H54 (cell line): ENCODE data around the gene LRRC17.
"Not testable (repeated sequence)": the region's sequence is repeated elsewhere in the genome, so short reads cannot be mapped to it uniquely, and the experiment has no call there.

Experiments used
- DNase-seq: peaks from one replicate; pipeline ENCODE4 v3.0.0; 2011; ENCODE audit warnings: low spot score, mixed read lengths; ENCODE audit not compliant: insufficient read length
- FAIRE-seq: peaks from 3 replicates; lab custom pipeline; 2011; peaks lifted over from hg19 to GRCh38; lab: Jason Lieb, UNC
- POLR2A ChIP-seq: IDR thresholded peaks from 2 replicates; pipeline ENCODE4 v1.6.1; 2011; ENCODE audit warnings: low read depth, mild to moderate bottlenecking, low read length

Gene LRRC17

DNA sequence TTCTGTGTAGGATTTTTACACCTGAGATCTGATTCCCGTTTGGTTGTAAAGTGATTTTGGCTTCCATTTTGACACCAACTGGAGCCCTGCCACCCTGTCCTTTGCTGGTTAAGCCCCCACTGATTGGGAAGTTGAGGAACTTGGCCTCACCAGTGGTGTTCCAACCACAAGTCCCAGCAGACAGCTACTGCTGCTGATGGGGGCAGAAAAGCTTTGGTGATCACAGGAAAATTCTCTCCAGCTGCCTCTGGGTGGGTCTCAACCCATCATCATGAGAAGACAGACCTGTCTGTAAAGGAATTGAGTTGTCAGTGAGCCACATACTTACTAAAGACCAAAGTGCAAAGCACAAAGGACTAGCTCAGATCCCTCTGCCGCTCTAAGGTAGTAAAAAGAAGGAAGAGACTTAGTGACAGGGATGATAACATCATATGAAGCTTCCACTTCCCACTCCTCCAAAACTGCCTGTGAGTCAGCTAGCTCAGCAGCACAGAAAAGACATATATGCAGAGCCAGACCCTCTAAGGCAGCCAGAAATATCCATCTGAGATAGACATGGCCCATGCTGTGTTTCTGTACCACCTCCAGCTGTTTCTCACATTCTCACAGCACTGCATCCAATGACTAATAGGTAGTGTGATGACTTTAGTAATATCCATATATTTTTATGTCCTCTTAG is 22.4 kb upstream of the LRRC17 start:
- peak; percentile 22 for DNase-seq
- no peak for TF ChIP-seq POLR2A
- FAIRE-seq, result peak; percentile 60

DNA sequence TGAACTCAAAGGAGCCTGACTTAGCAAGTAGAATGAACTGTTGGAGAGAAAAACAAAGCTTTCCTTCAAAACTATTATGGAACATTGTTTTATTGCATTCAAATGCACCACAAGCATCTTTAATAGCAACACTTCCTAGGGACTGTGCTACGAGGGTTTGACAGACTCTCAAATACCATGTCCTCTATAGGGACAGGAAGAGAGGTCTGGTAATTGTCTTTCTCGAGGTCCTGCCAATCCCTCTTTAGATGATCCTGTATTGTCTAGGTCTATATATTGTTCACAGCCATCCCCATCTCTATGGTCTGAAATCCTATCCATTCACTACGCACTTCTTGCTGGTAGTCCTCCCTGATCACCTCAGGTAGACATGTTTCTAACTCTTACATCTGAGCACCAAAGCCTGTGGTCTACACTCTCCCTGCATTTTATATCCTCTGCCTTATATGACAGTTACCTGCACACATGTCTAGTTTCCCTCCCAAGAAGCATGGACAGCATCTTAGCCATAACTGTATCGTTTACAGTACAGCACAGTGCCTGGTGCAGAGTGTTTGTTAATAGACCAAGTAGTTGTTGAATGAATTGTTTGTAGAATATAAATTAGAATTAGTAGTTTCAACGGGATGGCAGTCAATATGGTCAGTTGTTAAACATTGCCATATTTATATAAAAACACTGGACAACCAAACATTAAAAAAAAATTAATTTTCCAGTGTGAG is 21.7 kb upstream of the LRRC17 start:
- FAIRE-seq (no peak), DNase-seq (no peak)
- TF ChIP-seq POLR2A, result no peak

GRCh38 chr7:102891693-102892261 is 21.0 kb upstream of the LRRC17 start:
- no peak for TF ChIP-seq POLR2A
- FAIRE-seq, result peak; percentile 65
- peak; percentile 38 for DNase-seq

- no peak for TF ChIP-seq POLR2A
- DNase-seq (no peak), FAIRE-seq (no peak)
Measured at GRCh38 chr7:102892631-102893278, 20.0 kb upstream of the LRRC17 start.

GRCh38 chr7:102895602-102896001 is 17.2 kb upstream of the LRRC17 start:
- DNase-seq (no peak), FAIRE-seq (no peak)
- no peak for TF ChIP-seq POLR2A

DNA sequence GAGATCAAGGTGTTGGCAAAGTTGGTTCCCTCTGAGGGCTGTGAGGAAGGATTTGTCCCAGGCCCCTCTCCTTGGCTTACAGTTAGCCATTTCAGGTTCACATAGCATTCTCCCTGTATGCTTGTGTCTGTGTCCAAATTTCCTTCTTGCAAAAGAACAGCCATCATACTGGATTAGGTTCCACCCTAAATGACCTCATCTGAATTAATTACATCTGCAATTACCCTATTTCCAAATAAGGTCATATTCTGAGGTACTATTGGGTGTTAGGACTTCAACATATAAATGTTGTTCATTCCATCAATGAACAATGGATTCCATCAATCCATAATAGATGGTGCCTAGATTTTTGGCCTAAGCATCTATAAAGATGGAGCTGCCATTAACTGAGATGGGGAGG is 16.2 kb upstream of the LRRC17 start:
- DNase-seq (no peak), FAIRE-seq (no peak)
- TF ChIP-seq POLR2A, result no peak

GRCh38 chr7:102897211-102897631 is 15.6 kb upstream of the LRRC17 start:
- FAIRE-seq (no peak), DNase-seq (no peak)
- TF ChIP-seq POLR2A, result no peak

DNA sequence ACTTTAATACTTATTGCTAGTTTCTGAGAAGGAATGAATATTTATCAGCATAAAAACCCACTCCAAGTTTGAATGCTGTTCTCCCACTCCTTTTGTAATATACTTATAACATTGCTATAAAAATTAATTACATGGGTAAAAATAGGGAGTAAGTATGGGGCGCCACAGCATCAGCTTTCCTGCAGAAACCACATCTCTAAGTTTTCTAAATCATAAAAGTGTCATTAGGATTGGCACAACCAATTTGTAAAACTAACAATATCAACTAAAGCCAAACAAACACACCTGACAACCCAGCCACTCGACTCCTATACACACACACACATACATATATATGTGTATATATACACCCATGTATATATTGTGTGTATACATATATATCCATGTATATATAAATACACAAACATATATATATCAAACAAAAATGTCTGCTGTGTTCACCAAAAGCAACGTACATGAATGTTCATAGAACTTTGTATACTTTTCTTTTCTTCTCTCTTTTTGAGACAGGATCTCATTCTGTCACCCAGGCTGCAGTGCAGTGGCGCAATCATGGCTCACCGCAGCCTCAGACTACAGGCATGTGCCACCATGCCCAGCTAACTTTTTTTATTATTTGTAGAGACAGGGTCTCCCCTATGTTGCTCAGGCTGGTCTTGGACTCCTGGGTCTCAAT is 14.8 kb upstream of the LRRC17 start:
- FAIRE-seq, result no peak

DNA sequence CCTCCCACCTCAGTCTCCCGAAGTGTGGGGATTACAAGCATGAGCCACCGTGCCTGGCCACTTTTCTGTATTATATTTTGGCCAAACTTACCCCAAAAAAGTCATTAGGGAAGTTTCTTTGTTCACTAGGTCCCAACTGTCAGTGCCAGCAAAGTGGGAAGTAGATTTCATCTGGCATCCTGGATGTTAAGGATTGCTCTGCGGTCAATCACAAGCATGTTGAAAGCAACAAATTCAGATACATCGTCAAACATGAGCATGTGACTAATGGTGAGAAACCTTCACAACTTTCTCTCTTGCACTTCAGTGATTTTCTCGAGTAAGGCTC is 14.3 kb upstream of the LRRC17 start:
- FAIRE-seq (no peak), DNase-seq (no peak)
- TF ChIP-seq POLR2A, result no peak

More for the DNA sequence above, 14.8 kb upstream of the LRRC17 start:
- TF ChIP-seq POLR2A, result no peak
- DNase-seq, result no peak

- not testable (repeated sequence) for DNase-seq, FAIRE-seq
Measured at GRCh38 chr7:102902052-102902451, 10.7 kb upstream of the LRRC17 start.

DNA sequence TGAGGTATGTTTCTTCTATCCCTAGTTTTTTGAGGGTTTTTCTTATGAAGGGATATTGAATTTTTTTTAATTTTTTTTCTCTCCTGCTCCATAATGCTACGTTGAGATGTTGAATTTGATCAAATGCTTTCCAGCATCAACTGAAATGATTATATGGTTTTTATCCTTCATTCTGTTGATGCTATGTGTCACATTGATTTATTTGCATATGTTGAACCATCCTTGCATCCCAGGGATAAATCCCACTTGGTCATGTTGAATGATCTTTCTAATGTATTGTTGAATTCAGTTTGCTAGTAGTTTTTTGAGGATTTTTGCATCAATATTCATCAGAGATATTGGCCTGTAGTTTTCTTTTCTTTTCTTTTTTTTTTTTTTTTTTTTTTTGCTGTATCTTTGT is 9.2 kb upstream of the LRRC17 start:
- not testable (repeated sequence) for FAIRE-seq, DNase-seq

DNA sequence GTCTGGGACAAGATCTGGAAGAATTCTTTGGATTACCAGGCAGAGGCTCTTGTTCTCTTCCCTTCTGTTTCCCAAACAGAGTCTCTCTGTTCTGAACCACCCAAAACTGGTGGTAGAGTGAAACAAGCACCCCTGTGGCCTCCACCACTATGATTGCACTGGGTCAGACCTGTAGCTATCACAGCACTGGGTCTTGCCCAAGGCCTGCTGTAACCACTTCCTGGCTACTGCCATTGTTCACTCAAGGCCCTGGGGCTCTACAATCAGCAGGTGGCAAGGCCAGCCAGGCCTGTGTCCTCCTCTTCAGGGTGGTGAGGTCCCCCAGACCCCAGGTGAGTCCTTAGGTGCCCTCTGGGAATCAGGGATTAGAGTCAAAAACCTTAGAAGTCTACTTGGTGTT is 4.1 kb upstream of the LRRC17 start:
- no peak for TF ChIP-seq POLR2A
- DNase-seq (no peak), FAIRE-seq (no peak)

DNA sequence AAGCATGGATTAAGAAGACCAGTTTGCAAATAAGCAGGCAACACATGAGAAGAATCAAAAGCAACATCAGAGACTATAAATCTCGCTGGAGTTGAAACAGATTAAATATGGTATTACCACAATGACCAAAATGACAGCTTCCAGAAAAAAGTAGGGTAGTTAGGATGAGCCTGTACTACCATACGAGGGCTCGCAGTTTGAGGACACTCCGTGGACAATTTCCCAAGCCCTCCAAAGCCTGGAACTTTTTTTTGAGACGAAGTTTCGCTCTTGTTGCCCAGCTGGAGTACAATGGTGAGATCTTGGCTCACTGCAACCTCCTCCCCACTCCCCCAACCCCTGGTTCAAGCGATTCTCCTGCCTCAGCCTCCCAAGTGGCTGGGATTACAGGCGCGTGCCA is 1.0 kb downstream of the LRRC17 start:
- no peak for DNase-seq
- FAIRE-seq, result no peak
- TF ChIP-seq POLR2A, result no peak

GRCh38 chr7:102914585-102914984 is 1.8 kb downstream of the LRRC17 start:
- FAIRE-seq (peak; percentile 93), DNase-seq (peak; percentile 47)
- TF ChIP-seq POLR2A, result no peak
